ENCODE results near the gene KIF18A. TPM values are rescaled to one million over a fixed set of nuclear protein-coding genes. Genes with fewer than 3 reads are reported as not detected.

KIF18A gene
- total and polyA plus RNA-seq, 2 of the 8 experiments (the other 6 are each of a cell fraction or from before 2014, with no cell fraction given) = 4.0 to 23.3 TPM

GRCh38 chr11:28072321-28072720 lies 35.6 kb downstream of the KIF18A start:
- Histone ChIP-seq H3K4ac (replicated peaks; ENCODE audit: insufficient read length, low read depth, low read length) (no peak overlapping the region), H3K4me2 (ENCODE audit: insufficient read depth in 1 of 2, low read depth in 2 of 2, low read length in 2 of 2) (no peak overlapping the region), H3K27me3 (replicated peaks in 1 of 4; ENCODE audit: control insufficient read depth in 3 of 4, extremely low read depth in 1 of 4, insufficient read depth in 3 of 4, low read length in 3 of 4) (no peaks in the 10 kb centered on the region), H3K36me3 (ENCODE audit: control insufficient read depth in 2 of 4, insufficient read depth in 4 of 4, low read length in 3 of 4) (peaks cover 2 to 21% (median 8%) of the 10 kb centered on the region in 4 experiments; a peak in 6 of 8 replicates), H2AFZ (ENCODE audit: low read length) (no peak overlapping the region), H3K27ac (ENCODE audit: low read depth, low read length) (no peak overlapping the region), H3K18ac (ENCODE audit: extremely low read depth, low read length) (no peak overlapping the region), H2AK5ac (ENCODE audit: low read depth, low read length) (no peak overlapping the region), H2BK15ac (ENCODE audit: low read length) (no peak overlapping the region), H3K14ac (ENCODE audit: insufficient read length) (no peak overlapping the region), H4K20me1 (replicated peaks in 1 of 2; ENCODE audit: control insufficient read depth in 1 of 2, insufficient read depth in 2 of 2, low read length in 2 of 2) (peaks cover 0 to 1% of the 10 kb centered on the region in 2 experiments), H4K5ac (ENCODE audit: insufficient read length, low read depth, low read length) (no peak overlapping the region), H3K79me1 (ENCODE audit: low read depth, low read length) (no peaks in the 10 kb centered on the region), H3K79me2 (ENCODE audit: control insufficient read depth in 1 of 2, insufficient read depth in 2 of 2, low read length in 2 of 2) (no peaks in the 10 kb centered on the region), H4K91ac (replicated peaks; ENCODE audit: insufficient read length, low read length) (no peak overlapping the region), H3K4me3 (ENCODE audit: extremely low read depth in 1 of 4, insufficient read depth in 2 of 4, low read depth in 3 of 4, low read length in 4 of 4) (no peak overlapping the region), H2BK120ac (replicated peaks; ENCODE audit: low read depth, low read length) (no peak overlapping the region), H3K9ac (replicated peaks in 1 of 4; ENCODE audit: extremely low read depth in 1 of 4, low read depth in 3 of 4, low read length in 3 of 4) (no peak overlapping the region), H3K56ac (replicated peaks; ENCODE audit: insufficient read length, low read depth, low read length) (no peak overlapping the region), H3K4me1 (replicated peaks in 1 of 4; ENCODE audit: control insufficient read depth in 3 of 4, insufficient read depth in 4 of 4, low read length in 3 of 4) (no peaks in the 10 kb centered on the region), H2BK12ac (ENCODE audit: low read depth, low read length) (no peak overlapping the region), H3K23me2 (ENCODE audit: low read depth, low read length) (no peaks in the 10 kb centered on the region), H3K23ac (ENCODE audit: insufficient read length) (no peak overlapping the region), H3K9me3 (ENCODE audit: insufficient read depth in 2 of 2, low read depth in 1 of 2, low read length in 1 of 2) (no peaks in the 10 kb centered on the region), H4K8ac (ENCODE audit: extremely low read depth, insufficient read depth, low read length) (no peak overlapping the region), H2BK5ac (ENCODE audit: low read depth, low read length) (no peak overlapping the region), H2BK20ac (ENCODE audit: low read length) (no peak overlapping the region)
- no peak for DNase-seq (ENCODE audit: low read depth in 1 of 2, low spot score in 2 of 2)
- POLR2A ChIA-PET (ENCODE audit: partially characterized antibody) = no interaction called here
- FAIRE-seq = no peak
- WGBS, 2 experiments (ENCODE audit: extremely low coverage in 1 of 2, insufficient coverage in 1 of 2, insufficient read length in 1 of 2, insufficient replicate concordance in 2 of 2, low coverage in 1 of 2, low lambda C conversion rate in 2 of 2, missing lambda C conversion rate in 1 of 2) = 89% methylated on average over 2 of the region's 2 CpGs; no CpG with 5 or more reads in 1 of the 2 experiments
- CTCF ChIA-PET (ENCODE audit: partially characterized antibody) = interaction anchor here (0.5 kb wide), 1 partner anchor 154 kb away, joined by 3 read pairs; no protein-coding TSS in a partner anchor
